Chondrocyte (in vitro differentiated cells): ENCODE results near the gene PGAM2. TPM values are rescaled to one million over a fixed set of nuclear protein-coding genes. Genes with fewer than 3 reads are reported as not detected.
A peak's percentile ranks its signal among the peaks of the same experiment; 100 is the strongest.

Source experiments
- DNase-seq: peaks from one replicate; pipeline ENCODE4 v3.0.0; 2021; ENCODE audit warnings: mixed read lengths, low spot score
- H3K27ac Mint-ChIP-seq: one replicate; pipeline ENCODE4 v1.8.0; 2021; ENCODE audit warnings: mild to moderate bottlenecking, moderate library complexity, mixed read lengths; ENCODE audit not compliant: unreplicated experiment
- H3K27me3 Mint-ChIP-seq: 2 replicates; pipeline ENCODE4 v1.8.0; 2021; ENCODE audit warnings: low read depth, mixed read lengths
- H3K36me3 Mint-ChIP-seq: 2 replicates; pipeline ENCODE4 v1.8.0; 2021; ENCODE audit warnings: low read depth, mixed read lengths
- H3K4me1 Mint-ChIP-seq: 2 replicates; pipeline ENCODE4 v1.8.0; 2021; ENCODE audit warnings: low read depth, mild to moderate bottlenecking, mixed read lengths
- H3K4me3 Mint-ChIP-seq: one replicate; pipeline ENCODE4 v1.8.0; 2021; ENCODE audit warnings: mild to moderate bottlenecking, moderate library complexity, mixed read lengths; ENCODE audit not compliant: unreplicated experiment
- H3K9me3 Mint-ChIP-seq: 2 replicates; pipeline ENCODE4 v1.8.0; 2021; ENCODE audit warnings: low read depth, mixed read lengths
- total RNA-seq: library from RNA; stranded (reverse); gene quantifications from 3 replicates; pipeline ENCODE4 v1.2.1, GENCODE V29; 2021
- TF ChIP-seq, protein P1 (sequence below): fragments of 200-600 bp; sonication (generic); IDR thresholded peaks from 2 replicates; pipeline ENCODE4 v1.5.0; 2021; ENCODE audit warnings: antibody characterized with exemption, mild to moderate bottlenecking, moderate library complexity

PGAM2 gene
- total RNA-seq, 1 donor from 2014 or later, result 0.25 TPM

DNA sequence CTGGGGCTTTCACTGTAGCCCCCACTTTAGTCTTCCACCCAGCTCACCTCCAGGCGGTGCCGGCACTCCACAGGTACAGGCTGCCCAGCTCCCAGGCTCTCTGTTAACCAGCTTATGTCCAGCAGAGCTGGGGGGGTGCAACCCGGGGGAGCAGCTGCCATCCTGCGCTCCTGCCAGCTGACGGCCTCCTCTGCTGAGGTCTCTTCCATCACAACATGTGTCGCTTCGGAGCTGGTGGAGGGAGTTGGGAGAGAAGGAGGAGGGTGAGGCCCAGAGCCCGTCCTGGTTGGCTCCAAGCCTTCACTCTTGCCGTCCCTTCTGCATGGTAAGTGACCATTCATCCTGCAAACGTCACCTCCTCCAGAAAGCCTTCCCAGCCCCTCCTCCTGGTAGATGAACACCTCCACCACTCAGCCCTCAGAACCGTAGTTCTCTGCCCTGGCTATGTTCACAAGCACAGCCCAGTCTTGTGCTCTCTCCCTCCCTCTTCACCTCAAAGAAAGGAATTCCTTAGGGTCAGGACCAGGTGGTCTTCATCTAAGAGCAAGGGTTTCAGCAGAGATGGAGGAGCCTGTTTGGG lies 15.4 kb upstream of the PGAM2 start:
- Mint-ChIP-seq H3K27me3 (no peaks in the 10 kb centered on the region), H3K4me3 (peak overlapping the region; percentile 82), H3K9me3 (no peaks in the 10 kb centered on the region), H3K4me1 (peaks cover 47% of the 10 kb centered on the region), H3K36me3 (peaks cover 12% of the 10 kb centered on the region), H3K27ac (no peak overlapping the region)
- DNase-seq, result peak; percentile 86
- TF ChIP-seq, protein P1, sequence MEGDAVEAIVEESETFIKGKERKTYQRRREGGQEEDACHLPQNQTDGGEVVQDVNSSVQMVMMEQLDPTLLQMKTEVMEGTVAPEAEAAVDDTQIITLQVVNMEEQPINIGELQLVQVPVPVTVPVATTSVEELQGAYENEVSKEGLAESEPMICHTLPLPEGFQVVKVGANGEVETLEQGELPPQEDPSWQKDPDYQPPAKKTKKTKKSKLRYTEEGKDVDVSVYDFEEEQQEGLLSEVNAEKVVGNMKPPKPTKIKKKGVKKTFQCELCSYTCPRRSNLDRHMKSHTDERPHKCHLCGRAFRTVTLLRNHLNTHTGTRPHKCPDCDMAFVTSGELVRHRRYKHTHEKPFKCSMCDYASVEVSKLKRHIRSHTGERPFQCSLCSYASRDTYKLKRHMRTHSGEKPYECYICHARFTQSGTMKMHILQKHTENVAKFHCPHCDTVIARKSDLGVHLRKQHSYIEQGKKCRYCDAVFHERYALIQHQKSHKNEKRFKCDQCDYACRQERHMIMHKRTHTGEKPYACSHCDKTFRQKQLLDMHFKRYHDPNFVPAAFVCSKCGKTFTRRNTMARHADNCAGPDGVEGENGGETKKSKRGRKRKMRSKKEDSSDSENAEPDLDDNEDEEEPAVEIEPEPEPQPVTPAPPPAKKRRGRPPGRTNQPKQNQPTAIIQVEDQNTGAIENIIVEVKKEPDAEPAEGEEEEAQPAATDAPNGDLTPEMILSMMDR, result no peak

DNA sequence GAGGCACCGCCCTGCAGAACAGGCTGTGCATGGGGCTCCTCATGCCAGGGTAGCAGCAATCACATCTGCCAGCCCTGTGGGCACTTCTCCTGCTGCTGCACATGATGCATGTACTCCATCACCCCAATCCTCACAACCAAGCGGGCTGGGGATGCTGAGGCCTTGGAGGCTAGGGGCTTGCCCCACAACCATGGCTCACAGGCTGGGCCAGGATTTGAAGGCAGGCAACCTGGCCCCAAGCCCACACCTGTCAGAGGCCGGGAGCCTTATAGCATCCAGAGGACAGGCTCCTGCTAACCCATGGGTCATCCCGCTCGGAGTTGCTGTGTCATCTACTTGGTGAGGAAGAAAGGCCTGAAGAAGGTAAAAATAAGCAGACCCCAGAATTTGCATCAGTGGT lies 14.8 kb upstream of the PGAM2 start:
- H3K4me1 Mint-ChIP-seq, result peaks cover 40% of the 10 kb centered on the region
- no peak overlapping the region for H3K4me3 Mint-ChIP-seq
- H3K27ac Mint-ChIP-seq, result no peak overlapping the region

DNA sequence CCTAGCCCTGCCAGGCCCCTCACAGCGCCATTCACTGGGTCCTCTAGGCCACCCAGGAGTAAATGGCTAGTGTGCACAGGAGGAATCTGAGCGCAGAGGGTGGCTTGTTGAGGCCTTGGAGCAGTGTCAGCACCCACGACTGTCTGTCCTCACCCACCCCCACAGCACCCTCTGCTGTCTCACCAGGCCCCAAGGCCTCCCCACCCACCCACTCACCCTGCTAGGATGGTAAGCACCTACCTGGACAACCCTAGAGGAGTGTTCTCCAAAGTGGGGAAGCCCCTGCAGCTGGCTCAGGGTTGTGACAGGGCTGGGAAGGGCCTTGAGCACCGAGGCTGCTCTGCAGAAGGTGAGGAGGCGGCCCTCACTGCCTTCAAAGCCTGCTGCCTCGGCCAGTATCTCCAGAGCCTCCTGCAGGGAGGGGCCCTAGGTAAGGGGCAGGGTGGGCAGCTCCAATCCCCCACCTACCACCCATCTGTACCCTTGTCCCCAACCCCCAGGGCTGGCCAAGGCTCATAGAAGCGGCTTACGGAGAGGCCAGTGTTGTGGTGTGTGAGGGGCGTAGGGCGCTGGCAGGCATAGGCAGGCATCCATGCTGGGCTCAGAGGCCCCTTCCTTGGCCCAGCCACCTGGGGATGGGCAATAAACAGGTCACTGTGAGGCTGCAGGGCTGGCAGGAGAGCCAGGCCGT lies 14.1 kb upstream of the PGAM2 start:
- H3K27ac Mint-ChIP-seq, result no peak overlapping the region
- H3K27me3 Mint-ChIP-seq, result no peaks in the 10 kb centered on the region
- no peaks in the 10 kb centered on the region for H3K9me3 Mint-ChIP-seq
- H3K4me3 Mint-ChIP-seq, result no peak overlapping the region
- peaks cover 34% of the 10 kb centered on the region for H3K4me1 Mint-ChIP-seq
- DNase-seq, result peak; percentile 78
- TF ChIP-seq, protein P1, result no peak
- H3K36me3 Mint-ChIP-seq, result peaks cover 12% of the 10 kb centered on the region

More for the DNA sequence above, 14.8 kb upstream of the PGAM2 start:
- Mint-ChIP-seq H3K9me3 (no peaks in the 10 kb centered on the region), H3K27me3 (no peaks in the 10 kb centered on the region), H3K36me3 (peaks cover 12% of the 10 kb centered on the region)
- TF ChIP-seq, protein P1, result no peak
- DNase-seq, result peak; percentile 83

DNA sequence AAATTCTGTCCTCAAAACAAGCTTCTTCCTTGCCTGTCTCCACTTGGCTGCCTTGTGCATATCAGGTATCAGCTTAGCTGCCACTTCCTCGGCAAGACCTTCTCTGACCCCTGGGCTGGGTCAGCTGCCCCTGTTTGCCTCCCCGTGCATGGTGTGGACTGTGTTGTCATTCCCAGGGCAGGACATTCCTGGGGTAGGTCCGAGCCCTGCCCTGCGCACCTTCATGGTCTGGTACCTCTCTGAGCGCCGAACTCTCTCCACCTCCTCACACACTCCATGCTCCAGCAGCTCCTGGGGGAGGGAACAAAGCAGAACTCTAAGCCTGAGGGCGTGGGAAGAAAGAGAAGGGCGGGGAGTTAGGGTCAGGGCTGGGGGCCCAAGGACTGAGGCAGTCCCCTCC lies 13.2 kb upstream of the PGAM2 start:
- H3K36me3 Mint-ChIP-seq, result peaks cover 12% of the 10 kb centered on the region
- TF ChIP-seq, protein P1, result no peak
- peak overlapping the region; percentile 1 for H3K27ac Mint-ChIP-seq
- H3K4me3 Mint-ChIP-seq, result no peak overlapping the region
- H3K4me1 Mint-ChIP-seq, result peaks cover 28% of the 10 kb centered on the region
- peak; percentile 53 for DNase-seq
- no peaks in the 10 kb centered on the region for H3K27me3 Mint-ChIP-seq
- H3K9me3 Mint-ChIP-seq, result no peaks in the 10 kb centered on the region

DNA sequence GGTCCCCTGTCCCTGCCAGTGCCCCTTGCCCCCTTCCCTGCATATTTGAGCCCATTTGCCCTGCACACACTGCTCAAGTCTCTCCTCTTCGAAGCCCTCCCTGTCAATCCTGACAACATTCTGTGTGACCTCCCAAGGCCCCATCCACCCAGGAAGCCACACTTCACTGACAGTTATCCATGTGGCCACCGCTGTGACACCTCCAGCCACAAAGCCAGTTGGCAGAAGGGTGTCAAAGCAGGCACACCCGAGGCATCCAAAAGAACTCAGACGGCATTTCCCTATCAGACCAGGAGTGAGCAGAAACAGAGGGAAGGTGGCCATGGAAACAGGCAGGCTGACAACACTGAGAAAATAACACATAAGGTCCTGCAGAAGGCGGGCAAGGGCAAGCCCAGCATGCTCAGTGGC lies 12.3 kb upstream of the PGAM2 start:
- H3K4me1 Mint-ChIP-seq, result peaks cover 28% of the 10 kb centered on the region
- TF ChIP-seq, protein P1, result no peak
- peaks cover 15% of the 10 kb centered on the region for H3K36me3 Mint-ChIP-seq
- peak overlapping the region; percentile 68 for H3K27ac Mint-ChIP-seq
- peak; percentile 57 for DNase-seq
- no peaks in the 10 kb centered on the region for H3K9me3 Mint-ChIP-seq
- H3K27me3 Mint-ChIP-seq, result no peaks in the 10 kb centered on the region
- no peak overlapping the region for H3K4me3 Mint-ChIP-seq
